ENCODE results near the gene COMMD10.
"Not testable (repeated sequence)": the region's sequence is repeated elsewhere in the genome, so short reads cannot be mapped to it uniquely, and the experiment has no call there.

Gene COMMD10

GRCh38 chr5:116076496-116076895 is 8.3 kb upstream of the COMMD10 start:
- H3K27me3 Mint-ChIP-seq: peaks cover 12% of the 10 kb centered on the region
- peak overlapping the region; percentile 82 for H3K27ac Mint-ChIP-seq
- peaks cover 28% of the 10 kb centered on the region for H3K4me1 Mint-ChIP-seq (ENCODE audit: low read depth)
- peaks cover 13% of the 10 kb centered on the region for H3K9me3 Mint-ChIP-seq
- peak overlapping the region; percentile 63 for H3K4me3 Mint-ChIP-seq
- H3K36me3 Mint-ChIP-seq (ENCODE audit: low read depth): peaks cover 5% of the 10 kb centered on the region

- Mint-ChIP-seq H3K4me1 (ENCODE audit: low read depth) (peaks cover 44% of the 10 kb centered on the region), H3K4me3 (no peak overlapping the region), H3K27me3 (peaks cover 4% of the 10 kb centered on the region), H3K36me3 (ENCODE audit: low read depth) (peaks cover 17% of the 10 kb centered on the region), H3K9me3 (peaks cover 13% of the 10 kb centered on the region), H3K27ac (no peak overlapping the region)
These were observed 6.6 kb upstream of the COMMD10 start for GRCh38 chr5:116078199-116078598.

DNA sequence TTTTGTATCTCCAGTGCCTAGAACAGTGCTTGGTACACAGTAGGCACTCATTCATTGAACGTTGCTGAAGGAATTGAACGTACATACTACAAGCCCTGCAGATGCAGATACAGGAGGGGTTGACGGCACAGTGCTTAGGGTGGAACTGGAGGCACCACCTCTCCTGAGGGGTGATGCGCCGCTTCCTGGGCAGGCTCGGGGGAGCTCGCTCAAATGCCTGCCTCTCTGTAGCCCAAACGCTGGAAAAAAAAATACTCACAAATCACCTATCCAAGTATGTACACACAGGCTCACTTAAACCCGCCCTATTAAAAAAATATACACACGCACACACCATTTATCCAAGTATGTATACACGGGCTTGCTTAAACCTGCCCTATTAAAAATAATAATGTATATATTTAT is 536 bp upstream of the COMMD10 start:
- Mint-ChIP-seq H3K36me3 (ENCODE audit: low read depth) (peaks cover 41% of the 10 kb centered on the region), H3K9me3 (no peaks in the 10 kb centered on the region), H3K27ac (peak overlapping the region; percentile 94), H3K27me3 (no peaks in the 10 kb centered on the region), H3K4me3 (peak overlapping the region; percentile 90), H3K4me1 (ENCODE audit: low read depth) (peaks cover 47% of the 10 kb centered on the region)

DNA sequence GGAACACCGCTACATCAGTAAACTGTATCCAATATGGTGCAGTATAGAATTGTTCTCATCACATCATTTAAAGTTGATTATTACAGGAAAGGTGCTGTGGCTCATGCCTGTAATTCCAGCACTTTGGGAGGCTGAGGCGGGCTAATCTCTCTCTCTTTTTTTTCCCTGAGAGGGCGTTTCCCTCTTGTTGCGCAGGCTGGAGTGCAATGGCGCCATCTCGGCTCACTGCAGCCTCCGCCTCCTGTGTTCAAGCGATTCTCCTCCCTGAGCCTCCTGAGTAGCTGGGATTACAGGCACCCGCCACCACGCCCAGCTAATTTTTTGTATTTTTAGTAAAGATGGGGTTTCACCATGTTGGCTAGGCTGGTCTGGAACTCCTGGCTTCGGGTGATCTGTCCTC is 1.5 kb downstream of the COMMD10 start:
- not testable (repeated sequence) for H3K27ac Mint-ChIP-seq, H3K27me3 Mint-ChIP-seq, H3K9me3 Mint-ChIP-seq
- H3K36me3 Mint-ChIP-seq (ENCODE audit: low read depth): peaks cover 42% of the 10 kb centered on the region
- H3K4me1 Mint-ChIP-seq (ENCODE audit: low read depth): peaks cover 47% of the 10 kb centered on the region
- H3K4me3 Mint-ChIP-seq: peak overlapping the region; percentile 64

GRCh38 chr5:116088062-116088461 is 3.2 kb downstream of the COMMD10 start:
- Mint-ChIP-seq H3K27me3 (no peaks in the 10 kb centered on the region), H3K36me3 (ENCODE audit: low read depth) (peaks cover 44% of the 10 kb centered on the region), H3K9me3 (no peaks in the 10 kb centered on the region), H3K4me1 (ENCODE audit: low read depth) (peaks cover 32% of the 10 kb centered on the region), H3K27ac (no peak overlapping the region), H3K4me3 (no peak overlapping the region)

- Mint-ChIP-seq H3K36me3 (ENCODE audit: low read depth) (peaks cover 54% of the 10 kb centered on the region), H3K27ac (no peak overlapping the region), H3K4me1 (ENCODE audit: low read depth) (peaks cover 22% of the 10 kb centered on the region), H3K27me3 (no peaks in the 10 kb centered on the region), H3K4me3 (no peak overlapping the region), H3K9me3 (no peaks in the 10 kb centered on the region)
These were observed 5.5 kb downstream of the COMMD10 start for GRCh38 chr5:116090302-116090701.

GRCh38 chr5:116091416-116091815 is 6.6 kb downstream of the COMMD10 start:
- no peaks in the 10 kb centered on the region for H3K27me3 Mint-ChIP-seq
- H3K4me3 Mint-ChIP-seq: no peak overlapping the region
- H3K36me3 Mint-ChIP-seq (ENCODE audit: low read depth): peaks cover 65% of the 10 kb centered on the region
- peaks cover 15% of the 10 kb centered on the region for H3K4me1 Mint-ChIP-seq (ENCODE audit: low read depth)
- no peak overlapping the region for H3K27ac Mint-ChIP-seq
- no peaks in the 10 kb centered on the region for H3K9me3 Mint-ChIP-seq

DNA sequence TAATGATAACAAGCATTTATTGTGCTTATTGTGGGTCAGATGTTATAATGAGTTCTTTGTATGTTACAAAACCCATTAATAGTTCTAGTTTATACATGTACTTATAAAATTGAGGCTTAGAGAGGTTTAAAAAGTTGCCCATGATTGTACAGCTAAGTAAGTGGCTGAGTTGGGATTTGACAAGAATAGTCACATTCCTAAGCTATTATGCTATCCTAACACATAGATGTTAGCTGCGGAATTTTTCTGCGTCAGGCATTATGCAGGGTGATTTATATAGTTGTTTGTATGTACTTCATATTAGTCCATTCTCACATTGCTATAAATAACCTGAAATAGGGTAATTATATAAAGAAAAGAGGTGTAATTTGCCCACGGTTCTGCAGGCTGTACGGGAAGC is 12.5 kb downstream of the COMMD10 start:
- no peaks in the 10 kb centered on the region for H3K27me3 Mint-ChIP-seq
- H3K4me1 Mint-ChIP-seq (ENCODE audit: low read depth): no peaks in the 10 kb centered on the region
- H3K9me3 Mint-ChIP-seq: no peaks in the 10 kb centered on the region
- no peak overlapping the region for H3K4me3 Mint-ChIP-seq
- peaks cover 88% of the 10 kb centered on the region for H3K36me3 Mint-ChIP-seq (ENCODE audit: low read depth)
- no peak overlapping the region for H3K27ac Mint-ChIP-seq

GRCh38 chr5:116098998-116099397 is 14.2 kb downstream of the COMMD10 start:
- H3K9me3 Mint-ChIP-seq: no peaks in the 10 kb centered on the region
- H3K36me3 Mint-ChIP-seq (ENCODE audit: low read depth): peaks cover 83% of the 10 kb centered on the region
- no peak overlapping the region for H3K4me3 Mint-ChIP-seq
- H3K27me3 Mint-ChIP-seq: no peaks in the 10 kb centered on the region
- no peaks in the 10 kb centered on the region for H3K4me1 Mint-ChIP-seq (ENCODE audit: low read depth)
- no peak overlapping the region for H3K27ac Mint-ChIP-seq

- Mint-ChIP-seq H3K36me3 (ENCODE audit: low read depth) (peaks cover 79% of the 10 kb centered on the region), H3K4me1 (ENCODE audit: low read depth) (peaks cover 15% of the 10 kb centered on the region)
- H3K27ac Mint-ChIP-seq, H3K9me3 Mint-ChIP-seq, H3K27me3 Mint-ChIP-seq, H3K4me3 Mint-ChIP-seq: not testable (repeated sequence)
These were observed 20.1 kb downstream of the COMMD10 start for GRCh38 chr5:116104941-116105340.

DNA sequence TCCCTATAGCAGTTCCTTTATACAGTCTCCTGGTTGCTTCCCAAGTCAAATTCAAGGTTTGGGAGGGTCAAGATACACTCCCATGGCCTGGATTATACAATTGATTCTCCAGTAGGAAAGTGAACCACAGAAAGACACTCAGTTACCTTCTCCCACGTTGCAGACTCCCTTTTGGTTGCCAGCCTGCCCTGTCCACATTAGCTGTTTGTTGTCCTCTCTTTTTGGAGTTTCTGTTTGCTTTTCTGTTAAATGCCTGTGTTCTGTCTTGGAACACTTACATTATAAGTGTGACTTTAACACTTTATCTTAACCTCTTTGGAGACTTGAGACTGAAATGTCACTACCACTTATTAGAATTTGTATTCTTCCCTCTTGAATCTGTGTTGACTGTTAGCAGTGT is 30.3 kb downstream of the COMMD10 start:
- Mint-ChIP-seq H3K27ac (no peak overlapping the region), H3K9me3 (peaks cover 29% of the 10 kb centered on the region), H3K4me1 (ENCODE audit: low read depth) (peaks cover 4% of the 10 kb centered on the region), H3K4me3 (no peak overlapping the region), H3K27me3 (no peaks in the 10 kb centered on the region), H3K36me3 (ENCODE audit: low read depth) (peaks cover 58% of the 10 kb centered on the region)

DNA sequence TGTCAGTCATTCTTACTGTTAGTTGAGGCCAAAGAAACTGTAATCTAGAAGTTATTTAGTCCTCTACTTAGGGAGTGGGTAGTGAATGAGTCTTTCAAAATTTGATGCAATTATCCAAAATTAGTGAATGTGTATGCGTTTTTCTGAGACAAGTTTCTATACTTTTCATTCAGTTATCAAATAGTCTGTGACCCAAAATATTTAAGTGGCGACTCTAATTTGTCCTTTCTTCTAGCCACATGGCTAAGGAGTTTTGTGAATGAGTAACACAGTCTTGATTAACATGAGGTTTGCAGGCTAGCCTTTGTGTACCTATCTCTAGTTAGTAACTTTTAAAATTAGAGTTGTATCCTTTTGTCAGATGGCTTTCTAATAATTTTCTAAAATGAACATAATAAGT is 45.6 kb downstream of the COMMD10 start:
- H3K36me3 Mint-ChIP-seq (ENCODE audit: low read depth): peaks cover 15% of the 10 kb centered on the region
- H3K27ac Mint-ChIP-seq: no peak overlapping the region
- H3K9me3 Mint-ChIP-seq: no peaks in the 10 kb centered on the region
- no peaks in the 10 kb centered on the region for H3K27me3 Mint-ChIP-seq
- H3K4me3 Mint-ChIP-seq: no peak overlapping the region
- peaks cover 15% of the 10 kb centered on the region for H3K4me1 Mint-ChIP-seq (ENCODE audit: low read depth)

DNA sequence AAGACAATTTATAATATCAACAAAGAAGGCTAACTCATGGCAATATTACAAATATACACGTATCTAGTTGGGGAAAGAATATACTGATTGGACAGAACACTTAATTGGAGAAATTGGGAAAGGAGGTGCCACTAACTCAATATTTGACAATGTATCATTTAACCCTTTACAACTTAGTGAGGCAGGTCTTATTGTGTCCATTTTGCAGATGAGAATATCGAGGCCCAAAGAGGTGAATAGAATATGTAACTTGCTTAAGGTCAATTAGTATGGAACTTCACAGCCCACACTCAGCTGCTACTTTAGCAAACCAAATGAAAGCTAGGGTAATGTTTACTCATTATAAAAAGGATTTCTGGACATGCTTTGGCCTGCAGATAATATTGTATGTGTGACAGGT is 46.2 kb downstream of the COMMD10 start:
- Mint-ChIP-seq H3K4me1 (ENCODE audit: low read depth) (peaks cover 20% of the 10 kb centered on the region), H3K27ac (no peak overlapping the region), H3K27me3 (no peaks in the 10 kb centered on the region), H3K4me3 (no peak overlapping the region), H3K9me3 (no peaks in the 10 kb centered on the region), H3K36me3 (ENCODE audit: low read depth) (peaks cover 10% of the 10 kb centered on the region)

DNA sequence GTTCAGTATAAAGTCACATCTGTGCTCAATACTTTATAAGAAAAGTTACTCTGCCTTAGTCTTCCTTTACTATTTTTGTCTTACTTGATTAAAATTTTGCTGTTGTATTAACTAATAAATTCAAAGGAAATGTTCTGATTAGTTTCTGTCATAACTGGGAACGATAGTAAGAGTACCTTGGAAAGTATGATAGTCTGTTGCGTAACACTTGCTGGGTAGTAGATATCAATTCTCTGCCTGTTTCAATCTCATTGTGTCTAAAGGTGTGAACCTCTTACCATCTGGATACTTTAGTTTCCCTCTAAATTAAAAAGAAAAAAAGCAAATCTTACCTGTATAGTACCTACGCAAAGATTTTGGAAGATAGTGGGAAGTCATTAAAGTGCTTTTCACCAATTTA is 48.5 kb downstream of the COMMD10 start:
- no peak overlapping the region for H3K4me3 Mint-ChIP-seq
- H3K9me3 Mint-ChIP-seq: no peaks in the 10 kb centered on the region
- H3K27me3 Mint-ChIP-seq: no peaks in the 10 kb centered on the region
- peaks cover 27% of the 10 kb centered on the region for H3K4me1 Mint-ChIP-seq (ENCODE audit: low read depth)
- no peak overlapping the region for H3K27ac Mint-ChIP-seq
- H3K36me3 Mint-ChIP-seq (ENCODE audit: low read depth): peaks cover 6% of the 10 kb centered on the region

DNA sequence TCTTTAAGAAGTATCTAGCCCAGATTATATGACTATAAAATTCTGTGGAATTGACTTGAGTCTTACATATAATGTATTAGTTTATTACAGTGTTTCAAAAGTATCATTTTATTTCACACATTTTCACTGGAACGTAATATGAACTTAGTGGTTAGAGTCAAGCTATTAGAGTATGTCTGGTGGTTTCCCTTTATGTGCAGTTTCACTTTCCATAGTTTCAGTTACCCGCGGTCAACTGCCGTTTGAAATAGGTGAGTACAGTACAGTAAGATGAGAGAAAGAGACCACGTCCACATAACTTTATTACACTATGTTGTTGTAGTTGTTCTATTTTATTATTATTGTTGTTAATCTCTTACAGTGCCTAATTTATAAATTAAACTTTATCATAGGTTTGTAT is 50.5 kb downstream of the COMMD10 start:
- H3K4me3 Mint-ChIP-seq: no peak overlapping the region
- H3K27ac Mint-ChIP-seq: peak overlapping the region; percentile 31

DNA sequence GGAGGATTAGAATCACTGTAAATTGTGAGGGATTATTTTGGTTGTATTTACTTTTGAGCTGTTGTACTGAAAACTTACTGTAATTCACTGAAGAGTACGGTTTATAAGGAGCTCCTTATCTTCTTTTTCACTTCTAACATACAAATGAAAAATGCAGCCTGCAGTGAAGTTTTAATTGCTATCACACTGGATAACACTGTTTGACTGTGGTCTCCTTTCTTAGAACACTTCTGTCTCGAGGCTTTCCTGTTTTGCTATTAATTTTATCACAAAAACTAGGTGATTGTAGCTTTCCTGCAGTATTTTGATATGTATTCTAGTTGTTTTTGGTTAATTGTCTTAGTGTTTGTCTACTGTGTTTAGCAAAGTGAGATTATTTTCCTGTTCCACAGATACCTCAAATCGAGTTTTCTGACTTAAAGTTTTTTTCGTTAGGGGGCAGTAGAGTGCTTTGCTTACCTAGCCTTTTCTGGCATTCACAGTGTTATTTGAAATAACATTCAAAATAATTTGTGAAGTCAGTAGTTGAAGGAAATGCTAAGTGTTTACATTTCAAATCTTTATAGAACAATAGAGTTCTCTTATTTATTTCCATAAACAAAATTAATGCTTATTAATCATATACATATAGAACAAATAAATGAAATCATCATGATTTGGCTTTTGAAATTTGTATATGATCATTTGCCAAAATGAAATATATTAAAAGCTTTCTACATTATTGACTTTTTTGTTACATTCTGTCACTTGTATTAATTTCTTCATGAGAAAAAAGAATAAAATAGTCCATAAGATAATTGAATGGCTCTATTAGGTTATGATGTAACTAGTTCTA is 52.9 kb downstream of the COMMD10 start:
- no peaks in the 10 kb centered on the region for H3K27me3 Mint-ChIP-seq
- no peak overlapping the region for H3K27ac Mint-ChIP-seq
- H3K36me3 Mint-ChIP-seq (ENCODE audit: low read depth): peaks cover 15% of the 10 kb centered on the region
- H3K9me3 Mint-ChIP-seq: no peaks in the 10 kb centered on the region
- H3K4me1 Mint-ChIP-seq (ENCODE audit: low read depth): peaks cover 24% of the 10 kb centered on the region
- no peak overlapping the region for H3K4me3 Mint-ChIP-seq

More for the DNA sequence above, 50.5 kb downstream of the COMMD10 start:
- Mint-ChIP-seq H3K36me3 (ENCODE audit: low read depth) (peaks cover 11% of the 10 kb centered on the region), H3K9me3 (no peaks in the 10 kb centered on the region), H3K4me1 (ENCODE audit: low read depth) (peaks cover 27% of the 10 kb centered on the region), H3K27me3 (no peaks in the 10 kb centered on the region)
